ENCODE measurements around the gene CRB2. TPM values are rescaled to one million over a fixed set of nuclear protein-coding genes. Genes with fewer than 3 reads are reported as not detected.

CRB2 gene
- total RNA-seq, 1 experiment from 2014 or later = 3.6 TPM

DNA sequence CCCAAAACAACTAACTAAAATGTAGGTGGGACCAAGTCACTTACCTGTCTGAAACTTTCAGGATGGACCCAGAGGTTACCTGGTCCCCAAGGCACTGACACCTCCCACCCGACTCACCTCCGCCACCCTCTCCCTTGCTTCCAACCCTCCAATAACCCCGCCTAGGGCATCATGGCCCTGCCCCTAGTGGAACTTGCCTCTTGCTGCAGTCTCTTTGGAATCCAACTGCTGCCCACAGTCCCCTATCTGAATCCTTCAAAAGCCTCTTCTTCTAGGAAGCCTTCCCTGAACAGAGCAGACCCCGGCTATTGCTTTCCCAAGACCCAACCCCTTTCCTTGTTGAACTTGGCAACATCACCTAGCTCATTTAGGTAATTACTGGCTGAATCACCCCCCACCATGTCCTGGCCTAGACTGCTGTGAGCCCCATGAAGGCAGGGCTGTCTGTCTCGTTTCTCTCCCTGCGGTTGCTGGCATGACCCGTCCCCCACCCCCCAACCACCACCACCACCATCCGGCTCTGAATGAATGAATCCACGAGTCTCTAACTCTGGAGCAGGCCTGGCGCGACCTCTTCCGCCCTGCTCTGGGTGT, 9.4 kb downstream of the CRB2 start:
- H4K91ac ChIP-seq (ENCODE audit: insufficient read length, low read depth, low read length) = no peak overlapping the region
- H3K4me2 ChIP-seq (ENCODE audit: insufficient read depth, insufficient read length, low read length) = no peak overlapping the region
- no peak overlapping the region for H2BK20ac ChIP-seq (ENCODE audit: low read depth, low read length, poor library complexity, severe bottlenecking)
- no peaks in the 10 kb centered on the region for H3K79me2 ChIP-seq (ENCODE audit: insufficient read depth, low read length)
- H2BK5ac ChIP-seq (ENCODE audit: insufficient read length, low read length) = no peak overlapping the region
- H3K27me3 ChIP-seq (ENCODE audit: insufficient read depth, low read length) = no peaks in the 10 kb centered on the region
- no peak overlapping the region for H3K18ac ChIP-seq (ENCODE audit: insufficient read length, low read depth, low read length)
- 0 out of 5 replicates have a peak overlapping the region, but pooled peaks of 1 of the 2 experiments have one; percentile 0 for H3K4me3 Mint-ChIP-seq
- no peak overlapping the region for H3K27ac ChIP-seq (ENCODE audit: insufficient read length, low read depth, low read length)
- no peak overlapping the region for H2AK5ac ChIP-seq (ENCODE audit: insufficient read length, low read length)
- H3K9ac ChIP-seq (ENCODE audit: extremely low read depth, insufficient read length, low read length) = no peak overlapping the region
- no peak overlapping the region for H3K23ac ChIP-seq (ENCODE audit: insufficient read length, low read depth, low read length)
- H3K9me3 ChIP-seq (ENCODE audit: control insufficient read depth, low read depth, low read length) = no peaks in the 10 kb centered on the region
- no peak overlapping the region for H2AFZ ChIP-seq (ENCODE audit: low read length)
- peaks cover 16% of the 10 kb centered on the region for H3K27me3 Mint-ChIP-seq (ENCODE audit: low read depth)
- no CpG with 5 or more reads among the region's 12 CpGs for WGBS (ENCODE audit: extremely low coverage, insufficient read length, low lambda C conversion rate)
- no peaks in the 10 kb centered on the region for H4K20me1 ChIP-seq (ENCODE audit: control insufficient read depth, insufficient read depth, insufficient read length)
- H3K79me1 ChIP-seq (ENCODE audit: insufficient read depth, low read depth, low read length, poor library complexity, severe bottlenecking) = no peaks in the 10 kb centered on the region
- peaks cover 0 to 11% (median 0%) of the 10 kb centered on the region in 3 experiments; a peak in 2 of 7 replicates for H3K36me3 Mint-ChIP-seq (ENCODE audit: insufficient read depth in 1 of 3, low read depth in 3 of 3)
- no peak overlapping the region for H2BK120ac ChIP-seq (ENCODE audit: low read depth, low read length, poor library complexity, severe bottlenecking)
- H3K14ac ChIP-seq (ENCODE audit: insufficient read depth, low read length) = no peak overlapping the region
- peaks cover 37 to 59% of the 10 kb centered on the region in 2 experiments for H3K4me1 Mint-ChIP-seq
- no peak overlapping the region for H3T11ph ChIP-seq (ENCODE audit: low read length)
- H2BK12ac ChIP-seq (ENCODE audit: insufficient read length, low read depth, low read length) = no peak overlapping the region
- H3K4me1 ChIP-seq (ENCODE audit: insufficient read depth, low read length) = peaks cover 6% of the 10 kb centered on the region; the same call in 1 of the 2 replicates
- H3K9me3 Mint-ChIP-seq = no peaks in the 10 kb centered on the region; a peak in 1 of 5 replicates
- no peaks in the 10 kb centered on the region for H3K23me2 ChIP-seq (ENCODE audit: insufficient read length, low read depth, low read length, poor library complexity, severe bottlenecking)
- DNase-seq = peak; percentile 76
- H3K4ac ChIP-seq (ENCODE audit: low read depth, low read length) = no peak overlapping the region
- H3K27ac Mint-ChIP-seq = peak overlapping the region in 2 of 3 experiments; percentile 13 to 64; a peak in 2 of 7 replicates
- H2BK15ac ChIP-seq (ENCODE audit: low read depth, low read length) = no peak overlapping the region
- H4K8ac ChIP-seq (replicated peaks; ENCODE audit: insufficient read length, low read depth, low read length) = no peak overlapping the region
- TF ChIP-seq, protein P1, sequence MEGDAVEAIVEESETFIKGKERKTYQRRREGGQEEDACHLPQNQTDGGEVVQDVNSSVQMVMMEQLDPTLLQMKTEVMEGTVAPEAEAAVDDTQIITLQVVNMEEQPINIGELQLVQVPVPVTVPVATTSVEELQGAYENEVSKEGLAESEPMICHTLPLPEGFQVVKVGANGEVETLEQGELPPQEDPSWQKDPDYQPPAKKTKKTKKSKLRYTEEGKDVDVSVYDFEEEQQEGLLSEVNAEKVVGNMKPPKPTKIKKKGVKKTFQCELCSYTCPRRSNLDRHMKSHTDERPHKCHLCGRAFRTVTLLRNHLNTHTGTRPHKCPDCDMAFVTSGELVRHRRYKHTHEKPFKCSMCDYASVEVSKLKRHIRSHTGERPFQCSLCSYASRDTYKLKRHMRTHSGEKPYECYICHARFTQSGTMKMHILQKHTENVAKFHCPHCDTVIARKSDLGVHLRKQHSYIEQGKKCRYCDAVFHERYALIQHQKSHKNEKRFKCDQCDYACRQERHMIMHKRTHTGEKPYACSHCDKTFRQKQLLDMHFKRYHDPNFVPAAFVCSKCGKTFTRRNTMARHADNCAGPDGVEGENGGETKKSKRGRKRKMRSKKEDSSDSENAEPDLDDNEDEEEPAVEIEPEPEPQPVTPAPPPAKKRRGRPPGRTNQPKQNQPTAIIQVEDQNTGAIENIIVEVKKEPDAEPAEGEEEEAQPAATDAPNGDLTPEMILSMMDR (conservative IDR thresholded peaks at IDR 0.05) = peak; percentile 62
- H4K5ac ChIP-seq (ENCODE audit: insufficient read length, low read depth, low read length) = no peak overlapping the region
- no peak overlapping the region for H3K56ac ChIP-seq (ENCODE audit: insufficient read length, low read depth, low read length)

All from H9 (cell line).